ENCODE data around the gene B4GALT1.
"Not testable (repeated sequence)": the region's sequence is repeated elsewhere in the genome, so short reads cannot be mapped to it uniquely, and the experiment has no call there.

Gene B4GALT1

GRCh38 chr9:33184963-33185362, 17.8 kb upstream of the B4GALT1 start:
- peak; percentile 44 for DNase-seq (ENCODE audit: low spot score)

- no peak for DNase-seq (ENCODE audit: low spot score)
Measured at GRCh38 chr9:33182519-33182918, 15.4 kb upstream of the B4GALT1 start.

- peak; percentile 45 for DNase-seq (ENCODE audit: low spot score)
Measured at GRCh38 chr9:33180526-33181184, 13.5 kb upstream of the B4GALT1 start.

- DNase-seq (ENCODE audit: low spot score), result no peak
Measured at GRCh38 chr9:33178972-33179697, 12.0 kb upstream of the B4GALT1 start.

- no peak for DNase-seq (ENCODE audit: low spot score)
Measured at GRCh38 chr9:33177639-33178038, 10.5 kb upstream of the B4GALT1 start.

- no peak for DNase-seq (ENCODE audit: low spot score)
Measured at GRCh38 chr9:33177086-33177485, 9.9 kb upstream of the B4GALT1 start.

- DNase-seq (ENCODE audit: low spot score), result no peak
Measured at GRCh38 chr9:33175649-33176325, 8.7 kb upstream of the B4GALT1 start.

- DNase-seq (ENCODE audit: low spot score), result no peak
Measured at GRCh38 chr9:33172256-33173238, 5.4 kb upstream of the B4GALT1 start.

GRCh38 chr9:33170464-33171415, 3.6 kb upstream of the B4GALT1 start:
- no peak for DNase-seq (ENCODE audit: low spot score)

GRCh38 chr9:33168941-33169544, 1.9 kb upstream of the B4GALT1 start:
- no peak for DNase-seq (ENCODE audit: low spot score)

GRCh38 chr9:33167972-33168461, 881 bp upstream of the B4GALT1 start:
- DNase-seq (ENCODE audit: low spot score), result no peak

GRCh38 chr9:33166231-33167083, 679 bp downstream of the B4GALT1 start:
- DNase-seq (ENCODE audit: low spot score), result peak; percentile 69

- peak; percentile 51 for DNase-seq (ENCODE audit: low spot score)
Measured at GRCh38 chr9:33165263-33166151, 1.6 kb downstream of the B4GALT1 start.

- not testable (repeated sequence) for DNase-seq (ENCODE audit: low spot score)
Measured at GRCh38 chr9:33164921-33165262, 2.2 kb downstream of the B4GALT1 start.

GRCh38 chr9:33164138-33164809, 2.9 kb downstream of the B4GALT1 start:
- DNase-seq (ENCODE audit: low spot score), result no peak

GRCh38 chr9:33163433-33164137, 3.6 kb downstream of the B4GALT1 start:
- no peak for DNase-seq (ENCODE audit: low spot score)

- DNase-seq (ENCODE audit: low spot score), result peak; percentile 55
Measured at GRCh38 chr9:33162721-33163311, 4.3 kb downstream of the B4GALT1 start.

Data from GM03348 (cell line).